HG03095 (cell line): ENCODE results near the gene GLT8D2.

ENCODE experiments used
- ATAC-seq: cut with Tn5 transposase; IDR thresholded peaks from one replicate; pipeline ENCODE4 v1.9.1; 2021; ENCODE audit warnings: moderate library complexity; ENCODE audit not compliant: unreplicated experiment

The GLT8D2 gene

GRCh38 chr12:103955811-103956508 lies 94.0 kb downstream of the GLT8D2 start:
- no peak for ATAC-seq

DNA sequence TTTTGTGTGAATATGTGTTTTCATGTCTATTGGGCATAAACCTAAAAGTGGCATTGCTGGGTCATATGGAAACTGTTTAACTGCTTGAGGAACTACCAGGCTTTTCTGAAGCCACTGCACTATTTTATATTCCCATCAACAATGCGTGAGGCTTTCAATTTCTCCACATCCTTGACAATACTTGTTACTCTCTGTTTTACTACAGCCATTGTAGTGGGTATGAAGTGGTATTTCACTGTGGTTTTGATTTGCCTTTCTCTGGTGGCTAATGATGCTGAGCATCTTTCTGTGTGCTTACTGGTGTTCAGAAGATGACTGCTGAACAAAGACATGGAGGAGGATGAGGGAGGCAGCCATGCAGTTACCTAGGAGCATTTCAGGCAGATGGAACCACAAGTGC lies 97.5 kb downstream of the GLT8D2 start:
- ATAC-seq, result no peak

GRCh38 chr12:103948746-103949406 lies 101.1 kb downstream of the GLT8D2 start:
- no peak for ATAC-seq

DNA sequence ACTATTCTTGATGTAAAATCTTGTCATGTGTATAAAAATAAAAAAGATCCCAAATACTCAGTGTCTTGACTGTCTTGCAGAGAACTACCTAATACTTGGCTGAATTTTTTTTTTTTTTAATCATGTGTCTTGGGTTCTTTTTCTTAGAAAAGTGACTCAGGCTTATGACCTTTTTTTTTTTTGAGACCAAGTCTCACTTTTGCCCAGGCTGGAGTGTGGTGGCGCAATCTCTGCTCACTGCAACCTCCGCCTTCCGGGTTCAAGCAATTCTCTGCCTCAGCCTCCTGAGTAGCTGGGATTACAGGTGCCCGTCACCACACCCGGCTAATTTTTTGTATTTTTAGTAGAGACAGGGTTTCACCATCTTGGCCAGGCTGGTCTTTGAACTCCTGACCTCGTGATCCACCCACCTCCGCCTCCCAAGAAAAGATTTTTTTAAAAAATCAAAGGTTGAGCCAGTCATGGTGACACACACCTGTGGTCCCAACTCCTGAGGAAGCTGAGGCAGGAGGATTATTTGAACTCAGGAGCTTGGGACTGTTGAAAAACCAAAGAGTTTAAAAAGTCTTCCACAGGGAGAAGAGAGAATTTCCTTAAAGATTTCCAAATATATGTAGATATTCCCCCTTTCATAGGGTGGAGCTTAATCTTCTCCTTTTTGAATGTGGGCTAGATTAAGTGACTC lies 102.0 kb downstream of the GLT8D2 start:
- no peak for ATAC-seq

DNA sequence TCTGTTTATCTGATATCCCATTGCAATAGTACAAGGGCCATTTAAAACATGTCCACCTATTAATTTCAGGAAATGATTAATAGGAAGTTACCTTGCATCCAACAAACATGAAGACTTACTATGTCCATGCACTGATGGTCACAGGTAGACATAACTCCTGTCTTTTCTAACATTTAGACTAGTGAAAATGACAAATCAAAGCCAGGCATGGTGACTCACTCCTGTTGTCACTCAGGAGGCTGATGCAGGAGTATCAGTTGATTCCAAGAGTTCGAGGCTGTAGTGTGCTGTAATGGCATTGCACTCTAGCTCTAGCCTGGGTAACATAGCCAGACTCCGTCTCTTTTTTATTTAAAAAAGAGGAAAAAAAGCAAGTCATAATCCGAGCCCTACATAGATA lies 105.0 kb downstream of the GLT8D2 start:
- no peak for ATAC-seq
